Panc1 (cell line): ENCODE measurements around the gene ABCB1.

Experiments
- POLR2AphosphoS5 ChIP-seq: IDR thresholded peaks from 2 replicates; pipeline ENCODE4 v1.6.1; 2012; ENCODE audit warnings: mild to moderate bottlenecking, low read depth, low read length, moderate library complexity
- TCF7L2 ChIP-seq: IDR thresholded peaks from 2 replicates; pipeline ENCODE4 v1.6.1; 2011; ENCODE audit warnings: mild to moderate bottlenecking, low read depth, low read length, inconsistent platforms
- TF ChIP-seq, protein P1 (sequence below): fragments of 450-650 bp; IDR thresholded peaks from 2 replicates; pipeline ENCODE4 v1.5.1; 2017; ENCODE audit warnings: mild to moderate bottlenecking

DNA sequence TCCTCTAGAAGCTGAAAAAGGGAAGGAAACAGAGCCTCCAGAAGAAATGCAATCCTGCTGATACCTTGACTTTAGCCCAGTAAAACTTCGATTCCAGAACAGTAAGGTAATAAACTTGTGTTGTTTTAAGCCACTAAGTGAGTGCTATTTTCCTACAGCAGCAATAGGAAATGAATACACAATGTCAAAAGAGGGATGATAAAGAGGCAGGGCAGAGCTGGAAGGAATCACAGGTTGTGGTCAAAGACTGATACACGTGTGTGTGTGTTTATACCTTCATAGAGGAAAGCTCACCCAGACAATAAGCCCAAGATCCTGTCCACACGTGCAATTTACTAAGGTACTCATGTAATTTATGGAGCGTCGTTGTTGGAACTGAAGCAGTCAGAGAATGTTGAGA, 9.5 kb downstream of the ABCB1 start:
- TF ChIP-seq, protein P1, sequence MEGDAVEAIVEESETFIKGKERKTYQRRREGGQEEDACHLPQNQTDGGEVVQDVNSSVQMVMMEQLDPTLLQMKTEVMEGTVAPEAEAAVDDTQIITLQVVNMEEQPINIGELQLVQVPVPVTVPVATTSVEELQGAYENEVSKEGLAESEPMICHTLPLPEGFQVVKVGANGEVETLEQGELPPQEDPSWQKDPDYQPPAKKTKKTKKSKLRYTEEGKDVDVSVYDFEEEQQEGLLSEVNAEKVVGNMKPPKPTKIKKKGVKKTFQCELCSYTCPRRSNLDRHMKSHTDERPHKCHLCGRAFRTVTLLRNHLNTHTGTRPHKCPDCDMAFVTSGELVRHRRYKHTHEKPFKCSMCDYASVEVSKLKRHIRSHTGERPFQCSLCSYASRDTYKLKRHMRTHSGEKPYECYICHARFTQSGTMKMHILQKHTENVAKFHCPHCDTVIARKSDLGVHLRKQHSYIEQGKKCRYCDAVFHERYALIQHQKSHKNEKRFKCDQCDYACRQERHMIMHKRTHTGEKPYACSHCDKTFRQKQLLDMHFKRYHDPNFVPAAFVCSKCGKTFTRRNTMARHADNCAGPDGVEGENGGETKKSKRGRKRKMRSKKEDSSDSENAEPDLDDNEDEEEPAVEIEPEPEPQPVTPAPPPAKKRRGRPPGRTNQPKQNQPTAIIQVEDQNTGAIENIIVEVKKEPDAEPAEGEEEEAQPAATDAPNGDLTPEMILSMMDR = no peak
- no peak for TF ChIP-seq POLR2AphosphoS5
- no peak for TF ChIP-seq TCF7L2
